Cardiac muscle cell (in vitro differentiated cells and primary cell): ENCODE results near the gene PPP1R14D. TPM values are rescaled to one million over a fixed set of nuclear protein-coding genes. Genes with fewer than 3 reads are reported as not detected.

ENCODE experiments used
- DNase-seq, 2 donors: peaks; one replicate each; pipeline versions ENCODE4 v3.0.0 to v3.0.0-alpha.2; 2010 to 2017; ENCODE audit warnings: low read depth in 1 of 2, low spot score in 1 of 2
- H3K27ac ChIP-seq: fragments of 200-600 bp; sonication (generic); 2 replicates; pipeline ENCODE4 v1.5.1; 2016
- H3K27me3 ChIP-seq: fragments of 200-600 bp; sonication (generic); 2 replicates; pipeline ENCODE4 v1.6.0; 2016; ENCODE audit warnings: control low read depth
- H3K36me3 ChIP-seq: fragments of 200-600 bp; sonication (generic); 2 replicates; pipeline ENCODE4 v1.5.1; 2016; ENCODE audit warnings: control low read depth
- H3K4me1 ChIP-seq: fragments of 200-600 bp; sonication (generic); 2 replicates; pipeline ENCODE4 v1.8.1; 2017; ENCODE audit warnings: low read depth, mild to moderate bottlenecking, mixed run types
- H3K4me3 ChIP-seq: fragments of 200-600 bp; sonication (generic); 2 replicates; pipeline ENCODE4 v1.5.1; 2016; ENCODE audit warnings: mild to moderate bottlenecking
- H3K9me3 ChIP-seq: fragments of 200-600 bp; sonication (generic); 2 replicates; pipeline ENCODE4 v1.5.1; 2017; ENCODE audit warnings: low read depth, mild to moderate bottlenecking, control low read depth
- polyA plus RNA-seq: library from polyadenylated mRNA; unstranded; fragments of >200 nt; fragmentation: Nextera tagmentation; extraction: Ambion mirVana; gene quantifications from 2 replicates; pipeline ENCODE4 v1.2.1, GENCODE V29; 2016
- total RNA-seq: library from RNA; depleted of rRNA; stranded (reverse); fragments of >200 nt; gene quantifications from 2 replicates; pipeline ENCODE4 v1.2.3, GENCODE V29; 2016
- TF ChIP-seq, protein P1 (sequence below): IDR thresholded peaks from 2 replicates; pipeline ENCODE4 v1.5.1; 2012; ENCODE audit warnings: low read depth, mild to moderate bottlenecking, low read length

PPP1R14D gene
- total and polyA plus RNA-seq, 2 experiments from 2014 or later = not detected

DNA sequence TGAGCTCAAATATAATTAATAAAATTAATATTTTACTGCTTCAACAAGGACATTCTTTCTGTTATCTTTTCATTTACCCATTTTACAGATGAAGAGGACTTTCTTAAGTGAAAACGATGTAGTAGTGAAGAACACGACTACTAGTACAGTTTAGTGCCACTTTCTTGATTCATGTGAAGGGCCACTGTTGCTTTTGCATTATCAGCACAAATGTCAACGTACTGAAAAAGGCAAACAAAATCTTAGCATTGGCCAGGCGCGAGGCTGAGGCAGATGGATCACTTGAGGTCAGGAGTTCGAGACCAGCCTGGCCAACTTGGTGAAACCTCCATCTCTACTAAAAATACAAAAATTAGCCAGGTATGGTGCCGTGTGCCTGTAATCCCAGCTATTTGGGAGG lies 9.5 kb downstream of the PPP1R14D start:
- Histone ChIP-seq H3K4me3 (no peak overlapping the region), H3K27ac (no peak overlapping the region), H3K4me1 (peaks cover 1% of the 10 kb centered on the region), H3K27me3 (no peaks in the 10 kb centered on the region), H3K36me3 (no peaks in the 10 kb centered on the region), H3K9me3 (no peaks in the 10 kb centered on the region)
- TF ChIP-seq, protein P1, sequence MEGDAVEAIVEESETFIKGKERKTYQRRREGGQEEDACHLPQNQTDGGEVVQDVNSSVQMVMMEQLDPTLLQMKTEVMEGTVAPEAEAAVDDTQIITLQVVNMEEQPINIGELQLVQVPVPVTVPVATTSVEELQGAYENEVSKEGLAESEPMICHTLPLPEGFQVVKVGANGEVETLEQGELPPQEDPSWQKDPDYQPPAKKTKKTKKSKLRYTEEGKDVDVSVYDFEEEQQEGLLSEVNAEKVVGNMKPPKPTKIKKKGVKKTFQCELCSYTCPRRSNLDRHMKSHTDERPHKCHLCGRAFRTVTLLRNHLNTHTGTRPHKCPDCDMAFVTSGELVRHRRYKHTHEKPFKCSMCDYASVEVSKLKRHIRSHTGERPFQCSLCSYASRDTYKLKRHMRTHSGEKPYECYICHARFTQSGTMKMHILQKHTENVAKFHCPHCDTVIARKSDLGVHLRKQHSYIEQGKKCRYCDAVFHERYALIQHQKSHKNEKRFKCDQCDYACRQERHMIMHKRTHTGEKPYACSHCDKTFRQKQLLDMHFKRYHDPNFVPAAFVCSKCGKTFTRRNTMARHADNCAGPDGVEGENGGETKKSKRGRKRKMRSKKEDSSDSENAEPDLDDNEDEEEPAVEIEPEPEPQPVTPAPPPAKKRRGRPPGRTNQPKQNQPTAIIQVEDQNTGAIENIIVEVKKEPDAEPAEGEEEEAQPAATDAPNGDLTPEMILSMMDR = no peak
- DNase-seq = no peak

DNA sequence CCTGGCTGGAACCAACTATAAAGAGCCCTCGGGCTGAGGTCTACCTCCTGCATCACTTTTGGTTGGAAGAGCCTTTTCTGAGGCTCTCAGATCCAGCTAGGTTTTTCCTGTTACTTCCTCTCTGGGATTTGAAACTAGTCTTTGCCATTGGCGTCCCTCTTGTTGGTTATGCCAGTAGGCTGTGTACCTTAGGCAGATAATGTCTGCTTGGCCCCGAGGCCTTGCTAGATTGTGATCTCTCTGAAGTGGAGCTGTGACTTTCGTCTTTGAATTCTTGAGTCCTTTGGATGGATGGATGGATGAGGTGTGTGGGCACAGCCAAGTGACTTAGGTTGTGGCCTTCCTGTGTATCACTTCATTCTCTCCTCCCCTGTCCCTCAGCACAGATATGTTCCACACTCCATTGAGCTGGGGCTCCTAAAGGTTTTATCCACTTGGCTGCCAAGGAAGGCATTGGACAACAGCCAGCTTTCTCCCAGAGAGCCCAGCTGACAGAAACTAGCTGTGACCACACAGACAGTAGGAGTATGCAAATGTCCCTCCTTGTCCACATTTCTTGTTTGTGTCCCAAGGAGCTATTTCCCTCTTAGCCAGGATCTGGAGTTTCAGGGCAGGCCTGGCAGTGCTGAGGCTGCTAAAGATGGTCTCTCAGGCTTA lies 13.3 kb downstream of the PPP1R14D start:
- H3K9me3 ChIP-seq = no peaks in the 10 kb centered on the region
- no peak overlapping the region for H3K27ac ChIP-seq
- H3K36me3 ChIP-seq = no peaks in the 10 kb centered on the region
- no peak overlapping the region for H3K4me3 ChIP-seq
- no peaks in the 10 kb centered on the region for H3K4me1 ChIP-seq
- no peaks in the 10 kb centered on the region for H3K27me3 ChIP-seq
- DNase-seq = peak; percentile 47 to 75
- TF ChIP-seq, protein P1 = no peak

DNA sequence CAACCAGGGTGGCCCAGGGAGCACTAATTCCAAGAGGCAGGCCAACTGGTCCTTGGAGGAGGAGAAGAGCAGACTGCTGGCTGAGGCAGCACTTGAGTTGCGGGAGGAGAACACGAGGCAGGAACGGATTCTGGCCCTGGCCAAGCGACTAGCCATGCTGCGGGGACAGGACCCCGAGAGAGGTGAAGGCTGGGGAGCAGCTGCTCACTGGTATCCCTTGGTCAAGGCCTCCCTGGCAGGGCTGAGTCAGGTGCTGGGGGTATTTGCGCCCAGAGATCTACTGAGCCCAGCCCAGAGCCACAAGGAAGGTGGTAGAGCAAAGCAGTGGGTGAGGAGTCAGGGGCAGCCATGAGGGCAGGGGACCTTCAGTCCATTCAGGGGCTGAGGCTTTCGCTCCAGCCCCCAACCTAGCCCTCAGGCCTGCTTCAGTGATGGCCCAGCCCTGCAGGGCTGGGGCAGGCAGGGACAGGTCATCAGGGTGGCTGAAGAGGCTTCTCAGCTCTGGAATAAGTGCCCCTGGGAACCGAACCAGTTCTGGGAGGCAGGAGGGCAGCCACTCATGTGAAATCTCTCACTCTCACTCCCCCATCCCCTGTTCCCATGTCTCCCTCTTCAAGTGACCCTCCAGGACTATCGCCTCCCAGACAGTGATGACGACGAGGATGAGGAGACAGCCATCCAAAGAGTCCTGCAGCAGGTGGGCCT lies 15.6 kb downstream of the PPP1R14D start:
- Histone ChIP-seq H3K27me3 (no peaks in the 10 kb centered on the region), H3K4me1 (no peaks in the 10 kb centered on the region), H3K27ac (no peak overlapping the region), H3K36me3 (no peaks in the 10 kb centered on the region), H3K4me3 (no peak overlapping the region), H3K9me3 (no peaks in the 10 kb centered on the region)
- no peak for DNase-seq
- TF ChIP-seq, protein P1 = no peak

DNA sequence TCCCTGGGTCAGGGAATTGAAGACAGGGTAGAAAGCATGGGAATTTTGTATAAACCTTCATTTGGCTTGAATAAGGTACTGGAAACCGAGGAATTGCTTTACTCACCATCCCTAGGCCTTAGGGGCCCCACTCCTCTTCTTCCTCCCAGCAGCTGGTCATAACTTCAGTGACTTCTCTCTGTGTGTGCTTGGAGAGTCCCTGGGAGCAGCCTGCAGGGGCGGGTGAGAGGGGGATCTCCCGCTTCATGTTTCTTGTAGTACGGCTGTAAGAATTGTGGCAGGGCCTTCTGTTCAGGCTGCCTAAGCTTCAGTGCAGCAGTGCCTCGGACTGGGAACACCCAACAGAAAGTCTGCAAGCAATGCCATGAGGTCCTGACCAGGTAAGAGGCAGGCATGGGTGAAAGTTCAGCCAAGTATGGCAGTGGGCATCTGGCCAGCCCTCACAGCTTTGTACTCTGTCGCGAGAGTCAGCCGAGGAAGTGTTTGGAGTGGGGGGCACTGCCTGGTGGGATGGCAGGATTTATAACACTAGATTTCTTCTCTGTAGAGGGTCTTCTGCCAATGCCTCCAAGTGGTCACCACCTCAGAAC lies 19.6 kb downstream of the PPP1R14D start:
- no peaks in the 10 kb centered on the region for H3K36me3 ChIP-seq
- H3K4me1 ChIP-seq = peaks cover 5% of the 10 kb centered on the region
- H3K27me3 ChIP-seq = no peaks in the 10 kb centered on the region
- H3K4me3 ChIP-seq = no peak overlapping the region
- H3K9me3 ChIP-seq = no peaks in the 10 kb centered on the region
- H3K27ac ChIP-seq = no peak overlapping the region
- TF ChIP-seq, protein P1 = no peak
- no peak for DNase-seq

DNA sequence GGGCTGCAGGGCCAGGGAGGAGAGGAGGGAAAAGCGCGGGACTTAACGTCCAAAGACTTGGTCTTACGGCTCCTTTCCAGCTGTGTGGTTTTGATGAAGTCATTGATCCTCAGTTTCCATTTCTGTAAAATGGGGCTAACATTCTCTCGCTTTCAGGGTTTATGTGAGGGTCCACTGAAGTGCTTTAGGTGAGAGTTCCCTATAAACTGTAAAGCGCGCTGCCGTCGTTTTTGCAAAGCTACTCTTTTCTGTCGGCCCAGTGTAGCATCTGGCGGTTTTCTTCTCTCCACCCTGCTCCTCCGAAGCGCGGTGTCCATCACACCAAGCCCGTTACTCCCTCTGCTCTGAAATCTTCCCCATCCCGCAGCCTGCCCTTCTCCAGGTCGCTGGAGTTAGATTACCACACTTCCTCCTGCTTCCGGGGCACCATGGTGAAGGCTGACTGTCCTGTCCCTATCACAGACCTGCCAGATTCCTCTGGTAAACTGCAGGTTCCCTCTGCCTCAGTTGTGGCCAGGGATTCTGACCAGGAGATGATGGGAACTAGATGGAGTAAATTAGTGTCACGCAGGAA lies 20.5 kb downstream of the PPP1R14D start:
- no peaks in the 10 kb centered on the region for H3K36me3 ChIP-seq
- peak overlapping the region; percentile 73 for H3K4me3 ChIP-seq
- no peak overlapping the region for H3K27ac ChIP-seq
- no peaks in the 10 kb centered on the region for H3K9me3 ChIP-seq
- TF ChIP-seq, protein P1 = no peak
- H3K27me3 ChIP-seq = no peaks in the 10 kb centered on the region
- peaks cover 5% of the 10 kb centered on the region for H3K4me1 ChIP-seq
- DNase-seq = no peak
